H54 (cell line): ENCODE measurements around the gene NECTIN3.

ENCODE experiments used
- DNase-seq: peaks from one replicate; pipeline ENCODE4 v3.0.0; 2011; ENCODE audit warnings: low spot score, mixed read lengths; ENCODE audit not compliant: insufficient read length
- FAIRE-seq: peaks from 3 replicates; lab custom pipeline; 2011; peaks lifted over from hg19 to GRCh38; lab: Jason Lieb, UNC
- POLR2A ChIP-seq: IDR thresholded peaks from 2 replicates; pipeline ENCODE4 v1.6.1; 2011; ENCODE audit warnings: low read depth, mild to moderate bottlenecking, low read length

The NECTIN3 gene

DNA sequence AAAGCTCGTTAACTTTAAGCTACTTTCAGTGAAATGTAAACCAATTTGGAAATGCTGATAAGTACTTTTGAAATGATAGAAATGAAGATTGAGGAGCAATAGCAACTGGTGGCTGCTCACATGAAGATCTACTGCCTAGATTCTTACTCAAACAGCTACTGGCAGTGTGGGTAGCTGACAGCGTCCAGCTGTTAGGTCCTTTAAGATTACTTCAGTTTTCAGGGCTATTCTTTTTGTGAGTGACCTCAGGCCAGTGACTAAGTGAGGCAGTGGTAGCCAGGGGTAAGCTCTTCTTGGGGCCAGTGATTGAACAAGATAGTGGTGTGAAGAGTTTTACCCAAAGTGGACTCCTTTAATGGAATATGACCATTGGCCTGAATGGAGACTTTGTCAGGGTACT lies 41.3 kb downstream of the NECTIN3 start:
- DNase-seq (no peak), FAIRE-seq (no peak)
- no peak for TF ChIP-seq POLR2A

DNA sequence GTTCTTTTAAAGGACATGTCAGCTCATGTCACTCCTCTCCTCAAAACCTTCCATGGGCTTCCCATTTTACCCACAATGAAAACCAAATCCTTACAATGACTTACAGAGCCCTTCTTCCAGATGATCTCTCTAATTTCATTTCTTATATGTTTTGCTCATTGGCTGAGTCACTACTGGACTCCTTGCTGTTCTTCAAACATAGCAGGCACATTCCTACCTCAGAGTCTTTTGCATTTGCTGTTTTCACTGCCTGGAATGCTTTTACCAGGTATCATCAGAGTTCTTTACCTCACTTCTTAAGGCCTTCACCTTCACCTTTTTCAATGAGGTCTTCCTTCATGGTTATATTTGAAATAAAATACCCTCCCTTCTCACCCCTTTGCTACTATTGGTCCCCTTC lies 57.3 kb downstream of the NECTIN3 start:
- DNase-seq (no peak), FAIRE-seq (peak; percentile 74)
- no peak for TF ChIP-seq POLR2A

DNA sequence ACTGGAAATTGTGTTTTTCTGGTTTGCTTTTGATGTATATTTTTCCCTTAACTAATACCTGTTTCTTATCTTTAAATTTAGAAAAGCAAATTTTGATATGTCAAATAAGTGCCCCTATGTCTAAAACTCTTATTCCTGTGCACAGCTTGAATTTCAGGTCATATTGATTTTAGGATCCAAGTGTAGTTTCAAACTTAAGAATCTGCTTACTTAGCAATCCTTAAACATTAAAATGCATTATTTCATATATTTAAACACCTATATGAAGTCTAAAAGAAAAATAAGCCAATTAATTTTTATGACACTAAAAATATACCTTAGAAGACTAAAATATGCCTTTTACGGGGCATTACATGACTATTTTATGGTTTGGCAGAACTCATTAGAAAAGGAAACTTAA lies 59.2 kb downstream of the NECTIN3 start:
- DNase-seq (no peak), FAIRE-seq (no peak)
- TF ChIP-seq POLR2A, result no peak

DNA sequence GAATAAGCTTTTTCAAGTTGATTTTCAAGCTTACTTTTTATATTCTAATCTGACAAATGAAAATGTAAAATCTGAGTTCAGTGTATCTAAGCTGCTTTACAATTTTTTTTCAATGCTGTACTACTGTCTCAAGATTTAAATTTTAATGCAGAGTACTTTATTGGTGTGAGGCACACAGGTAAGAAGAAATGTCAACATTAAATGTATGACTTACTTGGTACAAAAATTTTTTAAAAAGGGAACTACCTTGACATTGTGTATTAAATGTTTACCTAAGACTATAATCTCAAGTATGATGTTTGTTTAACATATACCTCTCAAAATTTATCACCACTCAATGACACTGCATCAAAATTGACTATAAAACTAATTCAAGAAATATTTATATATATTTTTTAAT lies 62.7 kb downstream of the NECTIN3 start:
- DNase-seq, result no peak
- TF ChIP-seq POLR2A, result no peak
- no peak for FAIRE-seq

DNA sequence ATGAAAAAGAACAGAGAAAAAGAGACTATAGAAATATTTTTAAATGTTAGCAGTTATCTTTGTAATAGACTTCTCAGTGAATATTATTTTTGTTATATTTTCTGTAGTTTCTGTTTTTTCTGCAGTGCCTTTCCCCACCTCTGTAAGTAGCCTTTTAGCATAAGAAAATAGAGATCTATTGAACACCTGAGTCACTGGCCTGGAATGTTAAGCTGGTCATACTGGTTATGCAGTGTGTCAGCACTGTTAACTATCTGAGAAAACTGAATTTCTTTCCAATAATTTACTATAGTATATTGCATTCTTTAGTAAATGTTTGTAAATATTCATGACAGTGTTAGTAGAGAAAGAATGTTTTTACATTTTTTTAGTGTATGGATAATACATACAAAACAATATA lies 79.8 kb downstream of the NECTIN3 start:
- TF ChIP-seq POLR2A, result no peak
- DNase-seq (peak; percentile 6), FAIRE-seq (peak; percentile 11)

DNA sequence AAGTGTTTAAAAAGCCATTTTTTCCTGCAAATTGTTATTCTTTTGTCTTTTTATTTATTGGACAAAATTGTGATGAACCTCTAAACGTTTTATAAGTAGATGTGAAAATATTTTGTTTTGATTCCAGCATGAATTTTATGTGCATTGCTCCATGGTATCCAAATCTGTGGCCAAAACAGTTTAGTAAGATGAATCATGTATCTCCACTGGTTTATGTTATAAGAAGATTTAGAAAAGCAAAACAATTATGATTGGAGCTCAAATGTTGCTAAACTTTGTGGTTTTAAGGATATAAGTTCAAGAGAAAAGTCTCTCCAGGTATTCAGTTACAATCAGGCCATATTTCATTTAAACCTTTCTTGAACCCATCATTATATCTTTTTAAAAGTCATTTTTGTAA lies 80.9 kb downstream of the NECTIN3 start:
- DNase-seq, result no peak
- no peak for TF ChIP-seq POLR2A
- FAIRE-seq, result no peak

DNA sequence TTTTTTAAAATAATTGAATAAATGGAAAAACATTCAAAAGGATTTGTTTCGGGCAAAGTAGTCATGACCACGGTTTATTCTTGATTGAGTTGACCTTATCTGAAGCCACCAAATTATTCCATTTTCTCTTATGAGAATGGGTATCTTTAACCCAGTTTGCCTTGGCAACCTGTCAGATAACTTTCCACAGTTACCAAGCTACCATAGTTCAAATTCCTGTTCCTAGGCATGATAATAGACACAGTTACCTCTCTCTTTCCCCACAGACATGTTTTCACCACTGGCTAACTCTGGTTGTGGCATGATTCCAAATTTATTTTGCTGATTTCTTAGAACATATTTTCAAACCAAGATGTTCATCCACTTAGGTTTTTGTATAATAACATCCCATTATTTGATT lies 84.9 kb downstream of the NECTIN3 start:
- no peak for TF ChIP-seq POLR2A
- no peak for FAIRE-seq
- DNase-seq, result no peak

DNA sequence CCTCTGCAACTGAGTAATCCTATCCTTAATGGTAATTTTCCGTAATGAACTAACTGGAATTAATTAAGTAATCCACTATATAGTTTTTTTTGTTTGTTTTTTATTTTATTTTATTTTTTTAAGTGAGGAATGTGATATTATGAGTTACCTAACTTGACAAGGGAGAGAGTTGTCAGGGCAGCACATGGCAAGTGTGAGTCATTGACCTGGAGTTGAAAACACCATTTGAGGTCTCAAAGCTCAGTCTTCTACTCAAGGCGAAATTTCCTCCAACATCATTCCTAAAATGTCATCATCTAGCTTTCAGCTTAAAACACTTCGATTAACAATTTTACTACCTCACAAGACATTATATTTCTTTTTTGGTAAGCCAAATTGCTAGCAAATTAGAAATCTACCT lies 87.8 kb downstream of the NECTIN3 start:
- FAIRE-seq, result no peak
- DNase-seq, result no peak
- TF ChIP-seq POLR2A, result no peak

DNA sequence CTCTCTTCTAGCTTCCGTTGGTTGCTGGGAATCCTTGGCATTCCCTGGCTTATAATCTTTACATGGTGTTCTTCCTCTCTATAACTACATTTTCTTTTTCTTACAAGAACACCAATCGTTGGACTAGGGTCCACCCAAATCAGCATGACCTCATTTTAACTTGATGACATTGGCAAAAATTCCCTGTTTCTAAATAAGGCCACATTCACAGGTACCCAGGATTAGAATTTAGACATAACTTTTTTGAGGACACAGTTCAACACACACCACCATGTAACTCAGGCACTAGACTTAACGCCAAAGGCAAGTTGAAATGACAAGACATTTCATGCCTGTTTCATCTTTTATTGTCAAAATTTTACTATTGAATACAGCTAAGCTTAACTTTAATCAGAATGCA lies 93.0 kb downstream of the NECTIN3 start:
- FAIRE-seq, result no peak
- no peak for DNase-seq
- TF ChIP-seq POLR2A, result no peak

DNA sequence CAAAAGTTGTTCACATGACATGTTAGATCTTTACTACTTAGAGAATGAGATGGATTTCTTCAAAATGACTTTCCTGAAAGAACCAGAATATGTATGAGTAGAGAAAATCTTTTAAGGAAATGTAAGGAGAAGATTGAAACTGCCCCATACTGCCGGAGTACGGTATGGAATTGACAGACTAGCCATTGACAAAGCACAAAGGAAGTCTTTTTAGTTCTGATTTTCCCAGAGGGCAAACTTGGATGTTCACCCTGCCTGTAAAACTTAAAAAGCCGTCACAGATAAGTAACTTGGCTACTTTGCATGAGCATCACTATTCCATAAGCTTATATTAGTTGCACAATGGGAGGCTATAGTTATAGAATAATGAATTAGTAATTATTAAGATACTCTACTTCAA lies 93.8 kb downstream of the NECTIN3 start:
- TF ChIP-seq POLR2A, result no peak
- FAIRE-seq (no peak), DNase-seq (no peak)

DNA sequence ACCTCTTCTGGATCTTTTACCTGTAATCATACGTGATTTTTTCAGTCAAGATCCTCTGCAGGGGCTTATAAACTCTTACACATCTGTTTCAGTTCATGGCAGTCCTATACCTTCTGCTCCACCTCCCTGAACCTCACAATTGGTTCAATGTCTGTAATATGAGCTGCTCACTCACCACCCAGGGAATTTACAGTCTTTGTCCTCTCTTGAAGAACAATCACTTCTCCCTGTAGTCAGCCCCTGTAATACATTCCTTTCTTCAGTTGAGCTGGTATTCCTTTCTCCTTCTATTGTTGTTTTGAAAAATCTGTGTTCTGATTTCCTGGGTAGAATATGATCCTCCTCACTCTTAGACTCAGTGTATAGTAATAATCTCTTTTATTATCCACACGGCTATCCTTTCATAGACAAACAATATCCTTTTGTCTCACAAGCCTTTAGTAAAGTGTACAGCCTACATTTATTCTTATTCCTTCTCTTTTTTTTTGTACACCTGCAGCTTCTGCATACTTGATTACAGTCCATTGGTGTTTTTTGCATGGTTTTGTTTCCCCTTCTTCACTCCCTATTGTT lies 101.8 kb downstream of the NECTIN3 start:
- FAIRE-seq (no peak), DNase-seq (no peak)
- no peak for TF ChIP-seq POLR2A

DNA sequence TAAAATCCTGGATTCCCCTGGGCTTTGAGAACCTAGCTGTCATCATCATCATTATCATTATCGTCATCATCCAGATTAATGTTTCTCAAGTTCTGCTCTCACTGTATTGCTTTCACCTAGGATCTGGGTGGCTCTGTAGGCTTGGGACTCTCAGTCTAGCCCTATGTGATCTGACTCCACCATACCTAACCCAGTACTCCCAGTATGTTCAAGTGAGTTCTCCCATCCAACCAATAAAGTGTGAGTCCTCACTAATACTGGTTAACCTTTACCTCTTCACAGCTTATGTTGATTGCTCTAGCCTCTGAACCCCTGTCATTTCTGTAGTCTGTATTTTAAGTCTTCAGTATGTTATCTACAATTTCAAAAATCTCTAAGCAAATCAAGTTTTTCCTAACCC lies 102.3 kb downstream of the NECTIN3 start:
- DNase-seq (no peak), FAIRE-seq (no peak)
- no peak for TF ChIP-seq POLR2A

DNA sequence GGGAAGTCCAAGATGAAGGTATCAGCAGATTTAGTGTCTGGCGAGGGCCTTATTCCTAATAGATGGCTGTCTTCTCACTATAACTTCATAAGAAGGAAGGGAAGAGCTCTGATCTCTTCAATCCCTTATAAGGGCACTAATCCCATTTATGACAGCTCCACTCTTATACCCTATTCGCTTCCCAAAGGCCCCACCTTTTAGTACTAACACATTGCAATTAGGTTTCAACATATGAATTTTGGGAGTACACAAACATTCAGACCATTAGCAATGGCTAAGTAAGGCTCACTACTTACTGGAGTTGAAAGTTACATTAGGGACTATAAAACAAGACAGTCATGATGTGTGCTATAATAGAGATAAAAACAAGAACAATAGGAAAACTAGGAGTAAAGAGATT lies 118.9 kb downstream of the NECTIN3 start:
- TF ChIP-seq POLR2A, result no peak
- no peak for DNase-seq
- FAIRE-seq, result no peak

DNA sequence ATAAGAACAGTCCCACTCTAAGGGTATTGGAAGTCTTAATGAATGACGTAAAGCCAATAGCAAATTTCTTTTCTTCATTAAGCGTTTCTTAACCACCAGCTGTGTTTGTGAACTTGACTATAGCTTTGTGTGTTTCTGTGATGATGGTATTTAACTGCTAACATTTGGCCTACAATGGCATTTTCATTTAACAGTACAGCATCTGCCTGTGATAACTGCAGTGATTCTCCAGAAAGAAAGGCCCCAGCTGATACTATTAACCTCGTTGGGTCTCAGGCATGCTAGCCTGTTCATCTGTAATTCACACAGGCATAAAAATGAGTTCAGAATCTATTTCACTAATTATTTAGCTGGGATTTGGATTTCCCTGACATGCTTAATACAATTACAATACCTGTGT lies 121.9 kb downstream of the NECTIN3 start:
- no peak for TF ChIP-seq POLR2A
- FAIRE-seq, result no peak

DNA sequence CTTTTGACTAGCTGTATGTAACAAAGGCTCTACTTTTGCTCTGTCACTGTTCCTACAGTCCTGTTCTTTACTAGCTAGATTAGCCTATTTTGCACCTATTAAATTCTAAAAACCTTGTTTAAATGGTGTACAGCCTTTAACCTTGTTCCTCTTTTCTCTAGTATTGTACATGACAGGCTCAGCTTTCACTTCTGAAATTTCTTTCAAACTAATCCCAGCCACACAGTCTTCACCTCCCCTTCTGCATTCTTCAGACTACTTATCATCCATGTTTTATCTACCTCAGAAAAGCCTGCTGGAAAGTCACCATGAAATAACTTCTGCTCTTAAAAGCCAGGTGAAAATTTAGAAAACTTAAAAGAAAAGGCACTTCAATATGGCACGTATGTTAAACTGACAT lies 122.4 kb downstream of the NECTIN3 start:
- no peak for TF ChIP-seq POLR2A
- DNase-seq, result no peak
- no peak for FAIRE-seq

More for the DNA sequence above, 121.9 kb downstream of the NECTIN3 start:
- no peak for DNase-seq

DNA sequence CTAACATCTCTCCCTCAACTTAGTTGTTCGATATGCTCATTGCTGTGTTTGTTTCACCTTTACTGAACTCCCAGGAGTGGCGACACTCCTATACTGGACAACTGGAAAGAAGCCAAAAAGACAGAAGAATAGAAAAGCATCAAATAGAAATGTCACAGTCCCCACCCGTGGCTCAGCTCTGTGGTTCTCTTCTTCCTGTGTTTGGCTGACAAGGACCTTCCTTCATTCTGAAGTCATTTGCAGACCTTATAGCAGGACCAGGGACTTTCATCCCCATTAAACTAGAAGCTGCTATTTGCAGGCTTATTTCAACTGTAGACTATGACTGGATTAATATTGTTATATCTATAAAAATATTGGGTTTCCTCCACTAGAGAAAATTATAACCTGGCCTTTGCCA lies 125.9 kb downstream of the NECTIN3 start:
- DNase-seq (no peak), FAIRE-seq (no peak)
- no peak for TF ChIP-seq POLR2A
